Fibroblast of the aortic adventitia (primary cell): ENCODE results near the gene COG2. TPM values are rescaled to one million over a fixed set of nuclear protein-coding genes. Genes with fewer than 3 reads are reported as not detected.

Source experiments
- DNase-seq: peaks from one replicate; pipeline ENCODE4 v3.0.0-alpha.2; 2010; ENCODE audit warnings: low read depth
- H3K4me3 ChIP-seq: 2 replicates; pipeline ENCODE4 v1.5.1; 2011; ENCODE audit warnings: low read depth, mild to moderate bottlenecking, control low read depth, low read length, moderate library complexity
- total RNA-seq: library from RNA; depleted of rRNA; stranded (reverse); fragments of >200 nt; gene quantifications from 2 replicates; pipeline ENCODE4 v1.2.3, GENCODE V29; 2012; ENCODE audit warnings: low replicate concordance
- TF ChIP-seq, protein P1 (sequence below): IDR thresholded peaks from 2 replicates; pipeline ENCODE4 v1.5.1; 2011; ENCODE audit warnings: mild to moderate bottlenecking, low read length, control low read depth, inconsistent platforms; ENCODE audit not compliant: insufficient read depth

The COG2 gene
- total RNA-seq, 1 donor = 22.1 TPM

DNA sequence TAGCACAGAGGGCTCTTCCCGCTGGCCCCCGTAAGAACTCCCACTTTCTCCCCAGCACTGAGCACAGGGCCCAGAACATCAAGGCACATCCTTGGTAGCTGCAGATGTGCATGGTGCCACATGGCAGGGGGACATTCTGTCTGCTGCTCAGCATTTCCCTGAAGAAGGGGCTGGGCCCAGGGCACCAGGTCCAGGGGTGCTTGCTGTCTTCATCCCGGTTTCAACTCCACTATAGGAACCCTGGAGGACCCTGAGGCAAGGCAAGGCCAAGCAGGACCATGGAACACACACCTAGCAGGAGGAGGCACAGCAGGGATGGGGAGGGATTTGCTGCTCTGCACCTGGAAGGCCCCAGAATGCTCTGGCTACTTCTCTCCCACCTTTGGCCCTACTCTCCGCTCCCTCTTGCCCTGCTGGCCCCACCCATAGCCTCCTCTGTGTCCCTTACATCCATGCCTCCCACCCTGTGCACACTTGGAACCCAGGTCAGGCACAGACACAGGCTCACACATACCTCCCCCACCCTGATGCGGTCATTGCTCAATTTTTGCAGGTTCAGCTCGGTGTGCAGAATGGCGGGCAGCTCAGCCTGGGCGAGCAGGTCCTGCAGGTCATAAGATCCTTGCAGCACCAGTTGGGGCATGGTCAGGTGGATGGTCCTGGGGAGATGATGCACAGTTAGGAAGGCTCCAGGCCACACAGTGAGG lies 61.6 kb downstream of the COG2 start:
- no peak overlapping the region for H3K4me3 ChIP-seq
- TF ChIP-seq, protein P1, sequence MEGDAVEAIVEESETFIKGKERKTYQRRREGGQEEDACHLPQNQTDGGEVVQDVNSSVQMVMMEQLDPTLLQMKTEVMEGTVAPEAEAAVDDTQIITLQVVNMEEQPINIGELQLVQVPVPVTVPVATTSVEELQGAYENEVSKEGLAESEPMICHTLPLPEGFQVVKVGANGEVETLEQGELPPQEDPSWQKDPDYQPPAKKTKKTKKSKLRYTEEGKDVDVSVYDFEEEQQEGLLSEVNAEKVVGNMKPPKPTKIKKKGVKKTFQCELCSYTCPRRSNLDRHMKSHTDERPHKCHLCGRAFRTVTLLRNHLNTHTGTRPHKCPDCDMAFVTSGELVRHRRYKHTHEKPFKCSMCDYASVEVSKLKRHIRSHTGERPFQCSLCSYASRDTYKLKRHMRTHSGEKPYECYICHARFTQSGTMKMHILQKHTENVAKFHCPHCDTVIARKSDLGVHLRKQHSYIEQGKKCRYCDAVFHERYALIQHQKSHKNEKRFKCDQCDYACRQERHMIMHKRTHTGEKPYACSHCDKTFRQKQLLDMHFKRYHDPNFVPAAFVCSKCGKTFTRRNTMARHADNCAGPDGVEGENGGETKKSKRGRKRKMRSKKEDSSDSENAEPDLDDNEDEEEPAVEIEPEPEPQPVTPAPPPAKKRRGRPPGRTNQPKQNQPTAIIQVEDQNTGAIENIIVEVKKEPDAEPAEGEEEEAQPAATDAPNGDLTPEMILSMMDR = no peak
- DNase-seq = no peak

DNA sequence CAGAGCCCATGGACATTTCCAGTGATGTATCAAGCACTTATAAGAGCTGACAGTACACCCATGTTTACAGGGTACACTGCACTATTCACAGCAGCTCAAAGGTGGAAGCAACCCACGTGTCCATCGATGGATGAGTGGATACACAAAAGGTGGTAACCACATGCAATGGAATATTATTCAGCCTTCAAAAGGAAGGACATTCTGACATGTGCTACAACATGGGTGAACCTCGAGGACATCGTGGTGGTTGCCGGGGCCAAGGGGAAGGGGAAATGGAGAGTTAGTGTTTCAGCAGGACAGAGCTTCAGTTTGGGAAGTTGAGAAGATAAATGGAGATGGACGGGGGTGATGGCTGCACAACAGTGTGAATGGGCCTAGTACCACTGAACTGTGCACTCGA lies 62.5 kb downstream of the COG2 start:
- no peak for DNase-seq
- TF ChIP-seq, protein P1 = no peak
- no peak overlapping the region for H3K4me3 ChIP-seq

DNA sequence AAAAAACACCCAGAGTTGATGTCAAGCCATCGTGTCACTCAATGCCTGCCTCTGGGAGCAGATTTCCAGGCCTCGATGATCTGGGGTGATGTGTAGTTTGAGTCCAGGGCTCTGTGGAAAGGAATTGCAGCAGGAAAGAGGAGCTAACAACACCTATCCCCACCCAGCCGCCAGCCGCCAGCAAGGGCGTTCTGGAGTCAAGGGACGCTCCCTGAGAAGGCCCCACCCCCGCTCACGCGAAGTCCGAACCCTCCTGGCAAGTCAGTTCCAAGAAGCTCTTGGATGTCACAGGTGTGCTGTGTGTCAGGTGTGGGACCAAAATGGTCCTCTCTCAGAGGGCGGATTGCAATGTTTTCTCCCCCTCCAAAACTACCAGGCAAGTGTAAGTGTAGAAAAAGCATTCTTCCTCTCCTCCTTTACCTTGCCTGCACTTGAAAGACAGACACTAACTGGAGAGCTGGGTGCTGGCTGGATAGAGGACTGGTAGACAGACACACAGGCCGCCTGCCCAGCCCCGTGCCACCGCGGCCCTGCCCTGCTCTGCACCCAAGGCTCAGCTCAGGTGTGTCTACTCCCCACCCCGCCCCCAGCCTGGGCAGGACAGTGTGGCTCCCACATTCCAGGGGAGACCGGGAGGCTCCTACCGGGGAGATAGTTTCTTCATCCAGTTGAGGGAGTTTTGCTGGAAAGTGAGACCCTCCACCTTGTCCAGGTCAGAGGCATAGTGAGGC lies 63.2 kb downstream of the COG2 start:
- DNase-seq = no peak
- H3K4me3 ChIP-seq = no peak overlapping the region
- TF ChIP-seq, protein P1 = no peak

DNA sequence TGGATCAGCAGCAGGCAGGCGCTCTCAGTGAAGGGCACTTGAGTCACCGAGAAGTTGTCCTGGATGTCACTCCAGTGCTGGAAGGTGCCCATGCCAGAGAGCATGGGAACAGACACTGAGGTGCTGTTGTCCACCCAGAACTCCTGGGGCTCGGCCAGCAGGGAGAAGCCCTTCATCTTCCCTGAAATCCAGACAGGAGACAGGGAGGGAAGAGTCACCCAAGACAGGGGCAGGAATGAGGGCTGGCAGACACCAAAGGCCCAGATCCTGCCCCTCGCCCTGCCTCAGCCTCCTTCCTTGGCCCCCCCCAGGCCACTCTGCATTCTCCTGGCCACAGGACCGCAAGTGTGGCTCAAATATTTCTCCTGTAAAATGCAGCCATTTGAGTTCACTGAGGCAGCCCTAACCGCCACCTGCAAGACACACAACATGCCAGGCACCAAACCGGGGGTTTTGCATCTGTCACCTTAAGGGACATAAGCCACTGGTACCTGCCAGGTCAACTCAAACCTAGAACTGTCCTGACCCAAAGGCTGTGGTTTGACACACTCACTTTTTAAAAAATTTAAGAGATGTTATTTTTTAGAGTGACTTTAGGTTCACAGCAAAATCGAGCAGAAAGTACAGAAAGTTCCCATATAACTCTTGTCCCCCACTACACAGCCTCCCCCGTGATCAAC lies 63.9 kb downstream of the COG2 start:
- DNase-seq = no peak
- H3K4me3 ChIP-seq = no peak overlapping the region
- TF ChIP-seq, protein P1 = no peak

DNA sequence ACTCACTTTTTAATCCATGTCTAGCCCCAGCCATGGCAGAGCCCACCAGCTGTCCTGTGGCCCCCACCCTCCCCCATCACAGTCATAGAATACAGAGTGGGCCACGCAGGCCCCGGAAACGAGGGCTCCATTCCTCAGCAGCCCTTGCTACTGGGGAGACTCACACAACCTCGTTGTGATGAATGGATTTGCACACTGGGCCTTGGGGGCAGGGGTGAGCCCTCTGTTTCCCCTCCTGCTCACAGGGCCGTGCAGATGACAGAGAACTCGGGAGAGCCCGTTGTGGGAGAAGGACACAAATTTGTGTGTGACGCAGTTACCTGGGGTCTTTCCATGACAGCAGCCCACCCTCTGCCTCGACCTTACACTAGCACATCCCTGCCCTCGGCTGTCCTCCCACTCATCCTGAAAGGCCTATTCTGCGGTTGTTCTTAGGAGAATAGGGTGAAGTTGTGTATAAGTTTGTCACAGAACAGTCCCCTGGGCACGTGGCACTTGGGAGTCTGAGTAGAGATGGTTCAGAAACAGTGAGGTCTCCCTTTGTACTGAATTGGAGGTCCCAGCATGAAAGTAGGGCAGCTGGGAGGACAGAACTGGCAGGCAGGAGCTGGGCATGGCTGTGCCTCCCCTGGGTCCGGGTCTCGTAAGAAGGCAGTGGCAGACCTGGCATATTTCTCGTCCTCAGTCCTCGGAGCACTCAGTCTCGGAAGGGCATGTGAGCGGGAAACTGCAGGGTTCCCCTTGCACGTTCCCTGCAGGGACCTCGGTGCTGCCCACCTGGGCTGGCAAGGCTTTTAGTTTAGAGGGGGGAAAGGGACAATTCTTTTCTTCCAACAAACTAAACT lies 64.8 kb downstream of the COG2 start:
- no peak for DNase-seq
- TF ChIP-seq, protein P1 = no peak
- H3K4me3 ChIP-seq = no peak overlapping the region
